ENCODE data around the gene ACOT7. TPM values are rescaled to one million over a fixed set of nuclear protein-coding genes. Genes with fewer than 3 reads are reported as not detected.

The ACOT7 gene
- total and polyA plus RNA-seq, 11 donors: 5.7 to 38.9 (median 12.6) TPM

- H3K27ac ChIP-seq: no peak overlapping the region
- WGBS, 4 donors: 81 to 88% (median 84%) methylated on average over 20 to 22 of the region's 22 CpGs
- no peaks in the 10 kb centered on the region for H3K9me3 ChIP-seq
- peaks cover 0 to 5% (median 0%) of the 10 kb centered on the region in 12 donors for H3K4me1 ChIP-seq
- H3K4me3 ChIP-seq: no peak overlapping the region
- DNase-seq (no peak), ATAC-seq (no peak)
- intact Hi-C loops (cut with DNase I): loop anchor here in 1 of 10 donors (5.0 kb wide), 1 partner anchor 72 kb away; no protein-coding TSS in a partner anchor
- H3K27me3 ChIP-seq: no peaks in the 10 kb centered on the region
- no peaks in the 10 kb centered on the region for H3K36me3 ChIP-seq
- TF ChIP-seq POLR2A (IDR thresholded peaks at IDR 0.05) (no peak), CTCF (IDR thresholded peaks at IDR 0.05) (no peak)
These were observed 123.7 kb downstream of the ACOT7 start for GRCh38 chr1:6269720-6270400.

GRCh38 chr1:6269296-6269695, 124.3 kb downstream of the ACOT7 start:
- TF ChIP-seq POLR2A (IDR thresholded peaks at IDR 0.05): no peak
- TF ChIP-seq CTCF (IDR thresholded peaks at IDR 0.05): no peak
- no peak for ATAC-seq
- Histone ChIP-seq H3K4me3 (no peak overlapping the region), H3K27me3 (no peaks in the 10 kb centered on the region), H3K36me3 (no peaks in the 10 kb centered on the region), H3K9me3 (no peaks in the 10 kb centered on the region), H3K27ac (no peak overlapping the region), H3K4me1 (peaks cover 0 to 7% (median 0%) of the 10 kb centered on the region in 12 donors)
- intact Hi-C loops (cut with DNase I): loop anchor here in 1 of 10 donors (5.0 kb wide), 1 partner anchor 73 kb away; no protein-coding TSS in a partner anchor
- WGBS, 4 donors: 88 to 98% (median 95%) methylated on average over 7 to 14 of the region's 14 CpGs
- DNase-seq: no peak

- no peak overlapping the region for H3K27ac ChIP-seq
- no peaks in the 10 kb centered on the region for H3K36me3 ChIP-seq
- ATAC-seq: no peak
- intact Hi-C loops (cut with DNase I): loop anchor here in 1 of 10 donors (5.0 kb wide), 1 partner anchor 74 kb away; no protein-coding TSS in a partner anchor
- DNase-seq: no peak
- peak in 1 of 12 donors; percentile 10 for TF ChIP-seq CTCF (IDR thresholded peaks at IDR 0.05)
- no peak for TF ChIP-seq POLR2A (IDR thresholded peaks at IDR 0.05)
- H3K9me3 ChIP-seq: no peaks in the 10 kb centered on the region
- H3K4me3 ChIP-seq: no peak overlapping the region
- 81 to 90% (median 83%) methylated on average over 13 to 21 of the region's 21 CpGs for WGBS, 4 donors
- H3K4me1 ChIP-seq: peaks cover 0 to 16% (median 5%) of the 10 kb centered on the region in 12 donors
- H3K27me3 ChIP-seq: no peaks in the 10 kb centered on the region
These were observed 125.2 kb downstream of the ACOT7 start for GRCh38 chr1:6268415-6268814.

GRCh38 chr1:6267686-6268322, 125.8 kb downstream of the ACOT7 start:
- H3K27ac ChIP-seq: no peak overlapping the region
- H3K9me3 ChIP-seq: no peaks in the 10 kb centered on the region
- peaks cover 0 to 20% (median 6%) of the 10 kb centered on the region in 12 donors for H3K4me1 ChIP-seq
- no peaks in the 10 kb centered on the region for H3K36me3 ChIP-seq
- DNase-seq: no peak
- 92 to 93% (median 92%) methylated on average over 12 of the region's 12 CpGs for WGBS, 4 donors
- ATAC-seq: no peak
- intact Hi-C loops (cut with DNase I): loop anchor here in 1 of 10 donors (5.0 kb wide), 1 partner anchor 74 kb away; no protein-coding TSS in a partner anchor
- no peak for TF ChIP-seq CTCF (IDR thresholded peaks at IDR 0.05)
- no peak for TF ChIP-seq POLR2A (IDR thresholded peaks at IDR 0.05)
- no peak overlapping the region for H3K4me3 ChIP-seq
- H3K27me3 ChIP-seq: no peaks in the 10 kb centered on the region
